GM12873 (cell line): ENCODE data around the gene ARMH2.

ENCODE experiments used
- TF ChIP-seq, protein P1 (sequence below): IDR thresholded peaks from 2 replicates; pipeline ENCODE4 v1.5.1; 2012; ENCODE audit warnings: low read depth, mild to moderate bottlenecking, moderate library complexity, low read length, control low read depth; ENCODE audit not compliant: insufficient read depth; ENCODE audit errors: missing control alignments

ARMH2 gene

DNA sequence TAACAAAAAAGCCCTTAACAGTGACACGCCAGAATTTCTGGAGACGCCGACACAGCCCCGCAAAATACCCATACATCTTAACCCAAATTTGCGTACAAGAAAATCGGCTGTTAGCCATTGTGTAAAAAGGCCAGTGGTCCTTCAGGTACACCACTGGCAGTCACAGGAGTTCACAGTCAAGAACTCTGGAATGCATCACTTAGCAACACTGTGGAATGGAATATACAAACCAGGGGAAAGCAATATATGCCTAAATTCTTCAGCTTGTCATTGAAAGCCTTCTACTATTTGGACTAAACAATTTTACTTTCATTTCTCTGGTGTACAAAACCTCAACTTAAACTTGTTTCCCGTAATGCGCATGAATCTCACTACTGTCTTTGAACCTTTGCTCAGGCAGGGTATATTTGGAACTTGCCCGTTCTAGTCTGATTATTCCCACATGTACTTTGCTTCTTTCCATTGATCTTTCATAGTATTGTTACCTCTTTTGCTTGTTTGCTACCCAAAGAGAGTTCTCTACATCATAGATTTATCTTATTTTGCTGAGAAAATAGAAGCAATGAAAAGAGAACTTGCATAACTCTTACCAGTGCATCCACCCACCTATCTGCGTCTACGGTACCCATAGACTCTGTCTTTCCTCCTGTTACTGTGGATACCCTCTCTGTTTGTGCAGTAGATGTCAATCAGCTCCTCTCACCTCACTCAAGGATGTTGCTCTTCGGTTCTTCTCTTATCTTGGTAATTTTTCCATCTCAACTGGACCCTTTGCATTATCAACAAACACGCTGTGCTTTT is at the start of gene ARMH2:
Gene ARMH2 (minus strand): TSS at position 178 of the 801 bp plus-strand sequence. CDS start 60 bp downstream, at position 118.
- TF ChIP-seq, protein P1, sequence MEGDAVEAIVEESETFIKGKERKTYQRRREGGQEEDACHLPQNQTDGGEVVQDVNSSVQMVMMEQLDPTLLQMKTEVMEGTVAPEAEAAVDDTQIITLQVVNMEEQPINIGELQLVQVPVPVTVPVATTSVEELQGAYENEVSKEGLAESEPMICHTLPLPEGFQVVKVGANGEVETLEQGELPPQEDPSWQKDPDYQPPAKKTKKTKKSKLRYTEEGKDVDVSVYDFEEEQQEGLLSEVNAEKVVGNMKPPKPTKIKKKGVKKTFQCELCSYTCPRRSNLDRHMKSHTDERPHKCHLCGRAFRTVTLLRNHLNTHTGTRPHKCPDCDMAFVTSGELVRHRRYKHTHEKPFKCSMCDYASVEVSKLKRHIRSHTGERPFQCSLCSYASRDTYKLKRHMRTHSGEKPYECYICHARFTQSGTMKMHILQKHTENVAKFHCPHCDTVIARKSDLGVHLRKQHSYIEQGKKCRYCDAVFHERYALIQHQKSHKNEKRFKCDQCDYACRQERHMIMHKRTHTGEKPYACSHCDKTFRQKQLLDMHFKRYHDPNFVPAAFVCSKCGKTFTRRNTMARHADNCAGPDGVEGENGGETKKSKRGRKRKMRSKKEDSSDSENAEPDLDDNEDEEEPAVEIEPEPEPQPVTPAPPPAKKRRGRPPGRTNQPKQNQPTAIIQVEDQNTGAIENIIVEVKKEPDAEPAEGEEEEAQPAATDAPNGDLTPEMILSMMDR, result no peak

DNA sequence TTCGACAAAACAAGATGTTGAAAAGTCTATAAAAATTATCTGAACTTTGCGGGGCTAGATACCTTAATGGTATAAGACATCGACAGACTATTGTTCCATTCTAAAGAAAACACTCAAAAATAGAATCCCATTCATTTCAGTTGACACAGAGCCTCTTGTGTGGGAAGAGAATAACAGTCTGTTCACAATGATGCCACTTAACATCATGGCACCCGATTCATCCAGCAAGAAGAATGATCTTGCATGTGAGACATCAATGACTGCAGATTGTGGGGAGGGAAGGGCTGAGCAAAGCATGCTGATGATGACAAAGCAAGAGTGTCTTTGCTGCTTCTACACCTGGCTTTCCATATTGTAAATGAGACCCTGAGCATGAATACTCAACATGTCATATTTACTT is 49.7 kb upstream of the ARMH2 start:
- TF ChIP-seq, protein P1, result no peak

DNA sequence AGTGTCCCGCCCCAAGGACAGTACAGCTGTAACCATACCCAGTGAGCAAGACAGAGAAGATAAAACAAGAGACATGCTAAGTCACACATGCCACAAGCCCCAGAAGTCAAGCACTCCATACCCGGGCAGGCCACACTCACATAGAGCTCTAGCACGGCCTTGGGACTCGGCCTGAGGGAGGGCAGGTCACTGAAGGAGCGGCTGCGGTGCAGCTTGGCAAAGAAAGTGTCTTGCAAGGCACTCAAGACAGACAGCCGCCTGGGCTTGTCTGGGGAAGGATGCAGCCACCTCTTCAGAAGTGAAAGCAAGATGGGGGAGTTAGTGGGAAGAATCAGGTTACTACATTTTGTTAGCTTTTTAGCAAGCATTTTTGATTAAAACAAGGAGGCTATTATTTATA is 48.7 kb upstream of the ARMH2 start:
- TF ChIP-seq, protein P1, result no peak

DNA sequence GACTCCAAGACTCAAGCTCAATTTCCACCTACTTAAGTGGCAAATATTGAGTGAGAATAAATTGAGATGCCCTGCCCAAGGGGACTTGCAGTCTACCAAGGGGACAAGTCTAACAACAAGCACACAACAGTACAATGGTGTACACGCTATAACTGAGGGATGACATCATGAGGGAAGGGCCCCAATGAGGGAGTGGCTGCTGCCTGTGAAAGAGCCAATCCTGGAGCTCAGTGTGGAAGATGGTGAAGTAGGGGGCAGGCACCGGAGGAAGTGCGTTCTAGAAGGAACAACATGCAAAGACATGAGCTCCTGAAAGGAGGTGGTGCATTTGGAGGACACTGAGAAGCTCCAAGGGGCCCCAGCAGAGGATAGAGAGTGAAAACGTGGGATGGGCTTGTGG is 46.9 kb upstream of the ARMH2 start:
- TF ChIP-seq, protein P1, result no peak

DNA sequence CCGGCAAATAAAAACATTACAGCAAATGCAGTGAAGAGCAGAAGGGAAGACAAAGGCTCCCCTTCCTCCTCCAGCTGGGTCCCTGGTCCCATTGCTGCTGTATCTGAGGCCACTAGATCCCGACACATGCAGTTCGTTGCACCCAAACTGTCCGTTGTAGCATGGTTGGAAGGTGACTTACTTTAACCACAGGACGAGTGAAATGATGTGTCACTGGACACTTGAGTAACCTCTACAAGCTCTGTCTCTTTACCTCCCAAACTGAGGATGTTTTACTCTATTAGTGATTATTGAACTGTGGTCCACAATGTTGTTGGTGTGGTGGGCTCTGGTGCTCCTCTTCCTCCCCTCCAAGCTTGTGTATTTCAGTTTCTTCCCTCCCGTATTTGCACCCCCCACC is 46.2 kb upstream of the ARMH2 start:
- TF ChIP-seq, protein P1, result no peak

DNA sequence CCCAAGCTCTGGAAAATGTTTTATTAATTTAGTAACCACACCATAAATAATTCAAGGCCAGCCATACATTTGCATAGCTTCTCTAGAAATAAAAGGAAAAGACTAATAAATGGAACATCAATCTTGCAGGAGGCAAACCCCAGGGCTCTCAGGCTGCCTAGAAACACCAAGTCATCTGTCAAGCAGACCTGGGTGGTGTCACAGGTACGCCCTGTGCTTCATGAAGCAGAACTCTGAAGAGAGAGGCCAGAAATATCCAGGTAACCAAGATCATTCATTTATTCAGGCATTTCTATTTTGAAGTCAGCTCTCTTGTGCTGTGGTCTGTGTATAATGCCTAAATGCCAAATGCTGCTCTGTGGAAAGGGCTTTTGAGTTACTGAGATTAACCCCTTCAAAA is 45.3 kb upstream of the ARMH2 start:
- TF ChIP-seq, protein P1, result no peak

DNA sequence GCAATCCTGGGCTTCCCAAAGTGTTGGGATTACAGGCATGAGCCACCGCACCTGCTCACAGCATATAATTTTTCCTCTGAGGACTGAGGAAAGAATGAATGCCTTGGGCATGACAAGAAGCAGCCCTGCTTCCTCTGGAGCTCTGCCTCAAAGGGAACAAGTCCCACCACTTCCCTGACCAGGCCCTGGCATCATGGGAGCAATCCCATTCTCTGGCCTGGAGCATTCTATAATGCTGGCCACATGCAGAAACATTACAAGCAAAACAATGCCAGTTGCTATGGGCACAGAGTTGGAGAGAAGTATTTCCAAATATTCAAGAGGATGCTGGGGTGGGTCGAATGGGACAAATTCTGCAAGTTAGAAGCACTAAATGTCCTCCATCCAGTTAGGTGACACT is 41.5 kb upstream of the ARMH2 start:
- TF ChIP-seq, protein P1, result no peak
